HepG2 (cell line): Measurements from ENCODE around the gene CAPN10. TPM values are rescaled to one million over a fixed set of nuclear protein-coding genes. Genes with fewer than 3 reads are reported as not detected.

Experiments
- CBX2 ChIP-seq, 2 experiments: fragments of 200-600 bp in 1 of 2; sonication (generic); formaldehyde crosslinking in 1 of 2; IDR thresholded peaks; 2 replicates each; pipeline versions ENCODE4 v1.7.0 to v1.8.1; 2018 to 2022; ENCODE audit warnings: low read depth in 2 of 2, low read length in 1 of 2, mild to moderate bottlenecking in 1 of 2, missing genetic modification reagents in 1 of 2
- CEBPG ChIP-seq: IDR thresholded peaks from 2 replicates; pipeline ENCODE4 v1.6.1; 2016
- ERF ChIP-seq: IDR thresholded peaks from 2 replicates; pipeline ENCODE4 v1.6.1; 2018; ENCODE audit warnings: missing biosample characterization, missing genetic modification reagents
- HINFP ChIP-seq: sonication (generic); formaldehyde crosslinking; IDR thresholded peaks from 2 replicates; pipeline ENCODE4 v1.4.0; 2020; ENCODE audit warnings: low read depth, mild to moderate bottlenecking, missing genetic modification reagents
- MLXIP ChIP-seq: sonication (generic); formaldehyde crosslinking; IDR thresholded peaks from 2 replicates; pipeline ENCODE4 v1.9.0; 2021; ENCODE audit warnings: missing genetic modification reagents, borderline replicate concordance
- MZF1 ChIP-seq: sonication (generic); formaldehyde crosslinking; IDR thresholded peaks from 2 replicates; pipeline ENCODE4 v1.8.1; 2023; ENCODE audit warnings: mild to moderate bottlenecking, missing genetic modification reagents, borderline replicate concordance
- PHF8 ChIP-seq: sonication (generic); formaldehyde crosslinking; IDR thresholded peaks from 2 replicates; pipeline ENCODE4 v1.5.0; 2020; ENCODE audit warnings: missing genetic modification reagents
- RXRA ChIP-seq: sonication (generic); formaldehyde crosslinking; IDR thresholded peaks from 2 replicates; pipeline ENCODE4 v1.5.1; 2020; ENCODE audit warnings: missing genetic modification reagents
- SRSF9 ChIP-seq: fragments of 200-400 bp; formaldehyde crosslinking; IDR thresholded peaks from 2 replicates; pipeline ENCODE4 v1.6.1; 2018; ENCODE audit warnings: borderline replicate concordance, mild to moderate bottlenecking, low read depth, low read length; ENCODE audit not compliant: insufficient read depth, poor library complexity, severe bottlenecking
- SYNCRIP ChIP-seq: fragments of 200-400 bp; formaldehyde crosslinking; IDR thresholded peaks from 2 replicates; pipeline ENCODE4 v1.6.1; 2018; ENCODE audit warnings: mild to moderate bottlenecking, low read depth, low read length; ENCODE audit not compliant: insufficient read depth
- TCF7 ChIP-seq: sonication (generic); IDR thresholded peaks from 2 replicates; pipeline ENCODE4 v1.6.1; 2016; ENCODE audit warnings: antibody characterized with exemption, low read depth
- TFE3 ChIP-seq: IDR thresholded peaks from 2 replicates; pipeline ENCODE4 v1.6.1; 2016
- ZBTB42 ChIP-seq: sonication (generic); formaldehyde crosslinking; IDR thresholded peaks from 2 replicates; pipeline ENCODE4 v1.5.0; 2020; ENCODE audit warnings: mild to moderate bottlenecking, missing genetic modification reagents
- ZGPAT ChIP-seq: IDR thresholded peaks from 2 replicates; pipeline ENCODE4 v1.6.1; 2016; ENCODE audit warnings: mild to moderate bottlenecking
- ZNF3 ChIP-seq: IDR thresholded peaks from 2 replicates; pipeline ENCODE4 v1.7.0; 2017; ENCODE audit warnings: inconsistent platforms
- ZNF431 ChIP-seq: sonication (generic); formaldehyde crosslinking; IDR thresholded peaks from 2 replicates; pipeline ENCODE4 v1.9.0; 2022; ENCODE audit warnings: missing genetic modification reagents, low read depth, mild to moderate bottlenecking, borderline replicate concordance
- ZNF564 ChIP-seq: sonication (generic); formaldehyde crosslinking; IDR thresholded peaks from 2 replicates; pipeline ENCODE4 v1.8.1; 2023; ENCODE audit warnings: mild to moderate bottlenecking, missing genetic modification reagents
- ZNF777 ChIP-seq: sonication (generic); formaldehyde crosslinking; IDR thresholded peaks from 2 replicates; pipeline ENCODE4 v1.4.0; 2020; ENCODE audit warnings: missing genetic modification reagents
- polyA plus RNA-seq, 8 experiments: library from polyadenylated mRNA; depleted of rRNA in 3 of 8; stranded (reverse) in 7 of 8; unstranded in 1 of 8; fragments of >200 nt; fragmentation: Illumina TruSeq in 4 of 8; extraction: Trizol in 4 of 8; gene quantifications; 2 replicates each; pipeline versions ENCODE4 v1.2.1 to v1.2.3, GENCODE V29; 2011 to 2016; ENCODE audit warnings: low read depth in 4 of 8, missing spikeins in 1 of 8, mixed read lengths in 1 of 8; ENCODE audit not compliant: insufficient read depth in 1 of 8
- total RNA-seq, 5 experiments: library from RNA; depleted of rRNA; stranded (reverse); fragments of >200 nt; fragmentation: Illumina TruSeq; extraction: Trizol; gene quantifications; 2 replicates each; pipeline ENCODE4 v1.2.3, GENCODE V29; 2016; ENCODE audit warnings: low read depth in 1 of 5
- TF ChIP-seq, protein P1 (sequence below): sonication (generic); formaldehyde crosslinking; IDR thresholded peaks from 2 replicates; pipeline ENCODE4 v1.8.0; 2022; ENCODE audit warnings: mild to moderate bottlenecking, missing genetic modification reagents, borderline replicate concordance

Gene CAPN10
- total and polyA plus RNA-seq, 2 of the 13 experiments (the other 11 are each of a cell fraction or from before 2014, with no cell fraction given), result 27.6 to 32.4 TPM

GRCh38 chr2:240560480-240561324 lies 25.8 kb upstream of the CAPN10 start (continued):
- TF ChIP-seq, protein P1, sequence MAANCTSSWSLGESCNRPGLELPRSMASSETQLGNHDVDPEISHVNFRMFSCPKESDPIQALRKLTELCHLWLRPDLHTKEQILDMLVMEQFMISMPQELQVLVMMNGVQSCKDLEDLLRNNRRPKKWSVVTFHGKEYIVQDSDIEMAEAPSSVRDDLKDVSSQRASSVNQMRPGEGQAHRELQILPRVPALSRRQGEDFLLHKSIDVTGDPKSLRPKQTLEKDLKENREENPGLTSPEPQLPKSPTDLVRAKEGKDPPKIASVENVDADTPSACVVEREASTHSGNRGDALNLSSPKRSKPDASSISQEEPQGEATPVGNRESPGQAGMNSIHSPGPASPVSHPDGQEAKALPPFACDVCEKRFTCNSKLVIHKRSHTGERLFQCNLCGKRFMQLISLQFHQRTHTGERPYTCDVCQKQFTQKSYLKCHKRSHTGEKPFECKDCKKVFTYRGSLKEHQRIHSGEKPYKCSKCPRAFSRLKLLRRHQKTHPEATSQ, result no peak
- TF ChIP-seq MLXIP (peak; percentile 26; the same call in 1 of the 2 replicates), CBX2 (IDR thresholded peaks at IDR 0.05; ENCODE audit: low read depth, low read length) (no peak), CBX2 (CRISPR knock-in tag; IDR thresholded peaks at IDR 0.05; ENCODE audit: low read depth) (0 out of 2 replicates have a peak, but pooled peaks have one; percentile 40), ZBTB42 (CRISPR knock-in tag) (peak; percentile 68; the same call in 1 of the 2 replicates), TFE3 (CRISPR knock-in tag) (no peak; the same call in 1 of the 2 replicates), ZNF431 (CRISPR knock-in tag) (peak; percentile 80; the same call in 1 of the 2 replicates), ZNF3 (CRISPR knock-in tag) (no peak), SYNCRIP (no peak), CEBPG (no peak), TCF7 (no peak), HINFP (peak; percentile 87; the same call in 1 of the 2 replicates), ERF (CRISPR knock-in tag) (peak; percentile 90), SRSF9 (no peak), ZNF564 (no peak), ZGPAT (CRISPR knock-in tag) (peak; percentile 61; the same call in 1 of the 2 replicates), PHF8 (CRISPR knock-in tag) (peak; percentile 88), MZF1 (no peak), ZNF777 (CRISPR knock-in tag) (peak; percentile 99), RXRA (CRISPR knock-in tag) (peak; percentile 47; the same call in 1 of the 2 replicates)
